ENCODE results near the gene SHE. TPM values are rescaled to one million over a fixed set of nuclear protein-coding genes. Genes with fewer than 3 reads are reported as not detected.

The SHE gene
- 0.05 to 0.08 TPM (median 0.07 TPM) in 5 replicates for total RNA-seq (2022; extraction: Qiagen RNA extraction; ENCODE audit: low read depth)

GRCh38 chr1:154502066-154502743 is at the start of gene SHE, which contains the start of gene TDRD10:
SHE (minus strand) TSS chr1:154502412; CDS start chr1:154502026, 386 bp downstream.
TDRD10 (plus strand) TSS chr1:154502219; CDS start chr1:154506904, 4,685 bp downstream.

Other genes with a start within 250 kb of the SHE start
- gene HAX1, start 229.8 kb downstream of the SHE start, total RNA-seq (2022; extraction: Qiagen RNA extraction; ENCODE audit: low read depth), result 92.1 to 116 TPM (median 95.7 TPM) in 5 replicates
- not detected in 5 replicates for gene AQP10, start 181.3 kb downstream of the SHE start, total RNA-seq (2022; extraction: Qiagen RNA extraction; ENCODE audit: low read depth)
- gene ATP8B2, start 176.9 kb downstream of the SHE start, total RNA-seq (2022; extraction: Qiagen RNA extraction; ENCODE audit: low read depth), result 20.3 to 44.1 TPM (median 37.3 TPM) in 5 replicates
- 19.1 to 25.8 TPM (median 25.0 TPM) in 5 replicates for gene IL6R, start 97.1 kb downstream of the SHE start, total RNA-seq (2022; extraction: Qiagen RNA extraction; ENCODE audit: low read depth)
- gene TDRD10, start 193 bp downstream of the SHE start, total RNA-seq (2022; extraction: Qiagen RNA extraction; ENCODE audit: low read depth), result not detected in 5 replicates
- 53.8 to 71.6 TPM (median 67.6 TPM) in 5 replicates for gene UBE2Q1, start 56.2 kb upstream of the SHE start, total RNA-seq (2022; extraction: Qiagen RNA extraction; ENCODE audit: low read depth)
- gene CHRNB2, start 65.4 kb upstream of the SHE start, total RNA-seq (2022; extraction: Qiagen RNA extraction; ENCODE audit: low read depth), result 0.25 to 0.48 TPM (median 0.33 TPM) in 5 replicates
- gene ADAR, start 105.8 kb upstream of the SHE start, total RNA-seq (2022; extraction: Qiagen RNA extraction; ENCODE audit: low read depth), result 64.0 to 86.1 TPM (median 74.2 TPM) in 5 replicates